ENCODE results near the gene ELOB. TPM values are rescaled to one million over a fixed set of nuclear protein-coding genes. Genes with fewer than 3 reads are reported as not detected.

ELOB gene
- total RNA-seq, 1 experiment from 2014 or later, result 289 TPM

- no peak overlapping the region for H3K4me3 ChIP-seq (ENCODE audit: low read length)
- H4K20me1 ChIP-seq (ENCODE audit: low read length), result no peaks in the 10 kb centered on the region
- TF ChIP-seq EZH2 (IDR thresholded peaks at IDR 0.05; ENCODE audit: low read length, unreplicated experiment), result no peak
- no peak for TF ChIP-seq CTCF (conservative IDR thresholded peaks at IDR 0.05; ENCODE audit: low read depth, low read length)
- TF ChIP-seq EZH2phosphoT487 (IDR thresholded peaks at IDR 0.05; ENCODE audit: borderline replicate concordance, low read length), result no peak
- POLR2A ChIA-PET (ENCODE audit: unreplicated experiment), result interaction anchor here (0.6 kb wide), 1 partner anchor 22 kb away, joined by 6 read pairs; the partner anchor contains the start of gene SRRM2
- no peak overlapping the region for H3K4me2 ChIP-seq (ENCODE audit: low read length)
- CTCF ChIA-PET, result no interaction called here
- DNase-seq (no peak), ATAC-seq (no peak)
- no TSS peak for BruUV-seq (replicated peaks)
- intact Hi-C loops (cut with micrococcal nuclease), result loop anchor here (10.0 kb wide), 1 partner anchor 50 kb away; no protein-coding TSS in a partner anchor
- H3F3A ChIP-seq (ENCODE audit: low read length, unreplicated experiment), result no peaks in the 10 kb centered on the region
- H3K9me3 ChIP-seq (ENCODE audit: low read length), result no peaks in the 10 kb centered on the region
- no peak overlapping the region for H3K9ac ChIP-seq (ENCODE audit: low read length)
- H3K27ac ChIP-seq (ENCODE audit: low read length), result no peak overlapping the region
- H3K9me2 ChIP-seq (replicated peaks; ENCODE audit: low read length), result no peaks in the 10 kb centered on the region
- H3K4me1 ChIP-seq (ENCODE audit: insufficient read depth, low read length), result peaks cover 20% of the 10 kb centered on the region
- H3K36me3 ChIP-seq (ENCODE audit: low read depth, low read length), result peaks cover 13% of the 10 kb centered on the region
- no peaks in the 10 kb centered on the region for H3K27me3 ChIP-seq (ENCODE audit: low read length)
- peaks cover 55% of the 10 kb centered on the region for H3K79me2 ChIP-seq (ENCODE audit: low read length)
- no peak overlapping the region for H2AFZ ChIP-seq (ENCODE audit: low read length)
Measured at GRCh38 chr16:2774161-2774891, 2.8 kb downstream of the ELOB start.

GRCh38 chr16:2773188-2773968, 3.7 kb downstream of the ELOB start:
- Histone ChIP-seq H3F3A (ENCODE audit: low read length, unreplicated experiment) (no peaks in the 10 kb centered on the region), H3K4me3 (ENCODE audit: low read length) (no peak overlapping the region), H4K20me1 (ENCODE audit: low read length) (no peaks in the 10 kb centered on the region), H3K27ac (ENCODE audit: low read length) (peak overlapping the region; percentile 23; the same call in 1 of the 2 replicates), H3K79me2 (ENCODE audit: low read length) (peaks cover 51% of the 10 kb centered on the region), H3K9me3 (ENCODE audit: low read length) (no peaks in the 10 kb centered on the region), H3K36me3 (ENCODE audit: low read depth, low read length) (peaks cover 17% of the 10 kb centered on the region), H3K9me2 (replicated peaks; ENCODE audit: low read length) (no peaks in the 10 kb centered on the region), H3K27me3 (ENCODE audit: low read length) (no peaks in the 10 kb centered on the region), H3K9ac (ENCODE audit: low read length) (no peak overlapping the region), H3K4me1 (ENCODE audit: insufficient read depth, low read length) (peaks cover 17% of the 10 kb centered on the region), H2AFZ (ENCODE audit: low read length) (no peak overlapping the region), H3K4me2 (ENCODE audit: low read length) (no peak overlapping the region)
- ChIA-PET POLR2A (ENCODE audit: unreplicated experiment) (no interaction called here), CTCF (no interaction called here)
- ATAC-seq, result no peak
- intact Hi-C loops (cut with micrococcal nuclease), result loop anchor here (10.0 kb wide), 1 partner anchor 51 kb away; no protein-coding TSS in a partner anchor
- TF ChIP-seq EZH2 (IDR thresholded peaks at IDR 0.05; ENCODE audit: low read length, unreplicated experiment) (no peak), CTCF (conservative IDR thresholded peaks at IDR 0.05; ENCODE audit: low read depth, low read length) (no peak), EZH2phosphoT487 (IDR thresholded peaks at IDR 0.05; ENCODE audit: borderline replicate concordance, low read length) (no peak)
- DNase-seq, result peak; percentile 50
- no TSS peak for BruUV-seq (replicated peaks)
